GM12892 (cell line): Measurements from ENCODE around the gene SDC1.

Experiments used
- POLR2A ChIP-seq: IDR thresholded peaks from 2 replicates; pipeline ENCODE4 v1.6.1; 2011; ENCODE audit warnings: low read depth, low read length, control low read depth
- TAF1 ChIP-seq: IDR thresholded peaks from 2 replicates; pipeline ENCODE4 v1.6.1; 2011; ENCODE audit warnings: low read depth, mild to moderate bottlenecking, control low read depth, low read length, borderline replicate concordance

DNA sequence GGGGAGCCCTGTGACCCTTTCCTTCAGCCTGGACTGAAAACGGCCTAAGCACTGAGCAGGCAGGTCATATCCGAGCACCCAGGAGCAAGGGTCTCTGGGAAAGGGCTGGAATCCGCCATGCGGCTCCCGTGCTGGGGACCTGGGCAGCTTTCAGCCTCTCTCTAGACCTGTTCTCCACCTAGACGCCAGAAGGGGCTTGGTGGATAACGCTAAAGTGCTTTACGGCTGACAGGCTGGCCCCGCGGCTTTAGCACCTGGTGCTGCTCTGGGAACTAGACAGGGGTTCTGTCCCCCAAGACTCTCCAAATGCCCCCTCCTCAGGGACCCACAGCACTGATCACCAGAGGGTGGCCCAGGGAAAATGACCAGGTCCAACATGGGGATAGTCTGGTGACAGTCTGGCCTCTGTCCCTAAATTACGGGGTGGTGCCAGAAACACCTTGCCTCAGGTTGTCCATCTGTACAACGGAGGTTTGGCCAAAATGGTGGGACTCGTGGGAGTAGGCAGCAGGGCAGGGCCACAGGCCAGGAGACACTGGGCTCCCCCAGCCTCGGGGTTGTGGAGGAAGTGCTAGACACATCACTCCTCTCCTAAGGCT is 13.0 kb downstream of the SDC1 start:
- no peak for TF ChIP-seq POLR2A
- no peak for TF ChIP-seq TAF1
